MG63 (cell line): ENCODE measurements around the gene SH3PXD2A. TPM values are rescaled to one million over a fixed set of nuclear protein-coding genes. Genes with fewer than 3 reads are reported as not detected.
"Not testable (repeated sequence)": the region's sequence is repeated elsewhere in the genome, so short reads cannot be mapped to it uniquely, and the experiment has no call there.

Experiments used
- DNase-seq: peaks from one replicate; pipeline ENCODE4 v3.0.0-alpha.2; 2020
- H3K27me3 ChIP-seq: fragments of 250-450 bp; sonication (Bioruptor Pico); 2 replicates; pipeline ENCODE4 v1.5.1; 2020; ENCODE audit warnings: mild to moderate bottlenecking, moderate library complexity
- H3K36me3 ChIP-seq: fragments of 250-450 bp; sonication (Bioruptor Pico); 2 replicates; pipeline ENCODE4 v1.5.1; 2020; ENCODE audit warnings: mild to moderate bottlenecking, moderate library complexity
- H3K4me3 ChIP-seq: fragments of 250-450 bp; sonication (Bioruptor Pico); 2 replicates; pipeline ENCODE4 v1.5.1; 2020; ENCODE audit warnings: mild to moderate bottlenecking, moderate library complexity
- H3K9me3 ChIP-seq: fragments of 250-450 bp; sonication (Bioruptor Pico); 2 replicates; pipeline ENCODE4 v1.5.1; 2020; ENCODE audit warnings: mild to moderate bottlenecking, moderate library complexity
- total RNA-seq: library from RNA; depleted of rRNA; stranded (reverse); fragments of >200 nt; shearing (Covaris generic); gene quantifications from 2 replicates; pipeline ENCODE4 v1.2.3, GENCODE V29; 2014; ENCODE audit warnings: low replicate concordance

SH3PXD2A gene
- total RNA-seq, 1 experiment from 2014 or later = 19.2 TPM

- DNase-seq = no peak
- no peak overlapping the region for H3K4me3 ChIP-seq
Observed at GRCh38 chr10:103814105-103814504, 41.3 kb downstream of the SH3PXD2A start.

GRCh38 chr10:103813312-103813711 lies 42.1 kb downstream of the SH3PXD2A start:
- not testable (repeated sequence) for DNase-seq, H3K36me3 ChIP-seq, H3K4me3 ChIP-seq, H3K9me3 ChIP-seq, H3K27me3 ChIP-seq

More at GRCh38 chr10:103814105-103814504, 41.3 kb downstream of the SH3PXD2A start:
- no peaks in the 10 kb centered on the region for H3K27me3 ChIP-seq
- H3K9me3 ChIP-seq = no peaks in the 10 kb centered on the region
- H3K36me3 ChIP-seq = no peaks in the 10 kb centered on the region

GRCh38 chr10:103812432-103812831 lies 42.9 kb downstream of the SH3PXD2A start:
- no peak for DNase-seq
- Histone ChIP-seq H3K27me3 (no peaks in the 10 kb centered on the region), H3K4me3 (no peak overlapping the region), H3K9me3 (no peaks in the 10 kb centered on the region), H3K36me3 (no peaks in the 10 kb centered on the region)

GRCh38 chr10:103812004-103812403 lies 43.4 kb downstream of the SH3PXD2A start:
- H3K4me3 ChIP-seq = no peak overlapping the region

GRCh38 chr10:103811463-103811862 lies 43.9 kb downstream of the SH3PXD2A start:
- H3K9me3 ChIP-seq = no peaks in the 10 kb centered on the region
- H3K27me3 ChIP-seq = no peaks in the 10 kb centered on the region
- no peak overlapping the region for H3K4me3 ChIP-seq
- H3K36me3 ChIP-seq = no peaks in the 10 kb centered on the region
- DNase-seq = no peak

More at GRCh38 chr10:103812004-103812403, 43.4 kb downstream of the SH3PXD2A start:
- DNase-seq = no peak
- no peaks in the 10 kb centered on the region for H3K36me3 ChIP-seq
- H3K27me3 ChIP-seq = no peaks in the 10 kb centered on the region
- H3K9me3 ChIP-seq = no peaks in the 10 kb centered on the region

DNA sequence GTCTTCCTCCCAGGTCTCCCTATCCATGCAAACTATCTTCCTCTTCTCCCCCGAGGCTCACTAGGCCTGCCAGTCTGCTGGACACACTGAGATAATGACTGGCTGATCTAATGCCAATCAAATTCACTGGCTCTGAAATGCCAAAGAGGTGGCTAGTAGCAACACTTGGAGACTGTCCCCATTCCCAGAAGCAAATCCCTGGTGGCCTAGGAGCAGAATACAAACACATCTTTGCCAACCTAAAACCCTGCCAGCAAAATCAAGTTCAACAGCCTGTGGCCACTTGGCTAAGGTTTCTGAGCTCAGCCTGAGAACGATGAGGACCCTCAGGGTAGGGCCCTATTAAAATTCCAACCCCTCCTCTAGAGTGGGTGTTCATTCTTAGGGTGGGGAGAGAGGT lies 46.6 kb downstream of the SH3PXD2A start:
- H3K36me3 ChIP-seq = no peaks in the 10 kb centered on the region
- no peak for DNase-seq
- H3K27me3 ChIP-seq = no peaks in the 10 kb centered on the region
- H3K4me3 ChIP-seq = no peak overlapping the region
- no peaks in the 10 kb centered on the region for H3K9me3 ChIP-seq

- no peak for DNase-seq
- H3K4me3 ChIP-seq = no peak overlapping the region
- no peaks in the 10 kb centered on the region for H3K9me3 ChIP-seq
- H3K36me3 ChIP-seq = no peaks in the 10 kb centered on the region
- H3K27me3 ChIP-seq = no peaks in the 10 kb centered on the region
Observed at GRCh38 chr10:103807996-103808395, 47.4 kb downstream of the SH3PXD2A start.

DNA sequence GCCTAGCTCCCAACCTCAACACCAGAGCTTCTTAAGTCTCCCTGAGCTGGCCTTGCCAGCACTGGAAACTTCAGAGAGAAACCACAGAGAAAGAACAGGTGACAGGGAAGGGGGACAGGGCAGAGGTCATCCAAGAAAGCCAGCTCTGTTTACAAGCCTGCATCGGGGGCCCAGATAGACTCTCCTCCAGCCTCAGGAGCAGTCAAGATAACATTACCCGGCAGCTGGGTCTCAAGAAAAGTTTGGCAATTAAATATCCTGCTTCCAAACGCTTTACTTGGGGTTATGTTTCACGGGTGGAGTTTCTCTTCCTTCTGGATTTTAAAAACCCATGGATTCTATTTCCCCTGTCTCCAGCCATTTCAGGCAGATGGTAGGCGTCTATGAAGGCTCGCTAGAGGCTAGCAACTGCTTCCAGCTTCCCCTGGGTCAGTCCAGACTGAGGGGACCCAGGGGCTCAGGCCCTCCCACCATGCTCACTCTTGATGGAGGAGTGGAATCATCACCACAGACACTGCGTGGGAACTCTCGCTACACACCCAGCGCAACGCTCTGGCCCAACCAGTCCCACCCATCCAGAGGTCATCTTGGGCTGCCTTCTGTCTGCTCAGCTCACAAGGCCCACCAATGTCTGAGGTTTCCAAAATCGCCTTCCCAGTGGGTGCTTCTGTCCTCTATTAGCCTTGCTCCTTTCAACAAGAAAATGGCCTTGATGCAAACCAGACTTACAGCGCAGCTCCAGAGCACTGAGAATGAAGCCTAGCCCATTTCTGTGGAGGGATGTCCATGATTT lies 48.8 kb downstream of the SH3PXD2A start:
- DNase-seq = no peak
- Histone ChIP-seq H3K36me3 (no peaks in the 10 kb centered on the region), H3K4me3 (no peak overlapping the region), H3K27me3 (no peaks in the 10 kb centered on the region), H3K9me3 (no peaks in the 10 kb centered on the region)

DNA sequence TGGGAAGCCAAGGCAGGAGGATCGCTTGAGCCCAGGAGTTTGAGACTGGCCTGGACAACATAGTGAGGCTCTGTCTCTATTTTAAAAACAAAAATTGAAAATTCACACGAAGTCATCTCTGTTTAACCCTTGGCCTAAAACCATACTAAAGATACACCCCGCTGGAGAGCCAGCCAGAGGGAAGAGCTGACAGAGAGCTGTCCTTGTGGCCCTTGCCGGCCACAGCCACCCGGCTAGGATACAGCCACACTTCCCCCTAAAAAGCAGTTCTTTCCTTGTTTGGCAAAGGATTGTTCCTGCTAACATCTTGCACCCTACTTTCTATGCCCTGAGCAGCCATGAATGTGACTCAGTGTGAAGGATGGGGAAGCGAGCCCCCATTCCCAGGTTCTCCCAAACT lies 49.6 kb downstream of the SH3PXD2A start:
- no peaks in the 10 kb centered on the region for H3K36me3 ChIP-seq
- H3K27me3 ChIP-seq = no peaks in the 10 kb centered on the region
- no peak for DNase-seq

DNA sequence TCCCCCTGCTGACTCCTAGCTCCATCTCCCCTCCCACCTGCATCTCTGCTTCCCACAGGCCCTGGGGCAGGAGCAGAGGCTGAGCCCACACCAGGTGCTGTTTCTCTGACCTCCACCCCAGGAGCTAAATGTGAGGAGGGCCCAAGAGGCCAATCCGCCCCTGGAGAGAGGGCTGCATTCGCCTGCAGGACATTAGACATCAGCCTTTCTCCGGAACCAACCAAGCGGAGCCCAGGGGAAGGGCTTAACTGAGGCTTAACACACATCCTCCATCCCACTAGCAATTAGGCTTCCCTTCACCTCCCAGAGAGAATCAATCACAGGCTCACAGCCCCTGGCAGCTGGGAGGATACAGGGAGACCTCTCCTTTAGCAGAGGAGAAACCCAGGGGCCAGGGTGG lies 50.5 kb downstream of the SH3PXD2A start:
- Histone ChIP-seq H3K9me3 (no peaks in the 10 kb centered on the region), H3K27me3 (no peaks in the 10 kb centered on the region), H3K4me3 (no peak overlapping the region), H3K36me3 (no peaks in the 10 kb centered on the region)
- DNase-seq = no peak

More for the DNA sequence above, 49.6 kb downstream of the SH3PXD2A start:
- H3K9me3 ChIP-seq = no peaks in the 10 kb centered on the region
- no peak overlapping the region for H3K4me3 ChIP-seq

- DNase-seq = no peak
- H3K9me3 ChIP-seq = no peaks in the 10 kb centered on the region
Observed at GRCh38 chr10:103803941-103804340, 51.4 kb downstream of the SH3PXD2A start.

GRCh38 chr10:103802637-103803353 lies 52.6 kb downstream of the SH3PXD2A start:
- H3K36me3 ChIP-seq = no peaks in the 10 kb centered on the region
- H3K27me3 ChIP-seq = no peaks in the 10 kb centered on the region
- no peak for DNase-seq
- H3K9me3 ChIP-seq = no peaks in the 10 kb centered on the region
- no peak overlapping the region for H3K4me3 ChIP-seq

More at GRCh38 chr10:103803941-103804340, 51.4 kb downstream of the SH3PXD2A start:
- Histone ChIP-seq H3K27me3 (no peaks in the 10 kb centered on the region), H3K36me3 (no peaks in the 10 kb centered on the region), H3K4me3 (no peak overlapping the region)

DNA sequence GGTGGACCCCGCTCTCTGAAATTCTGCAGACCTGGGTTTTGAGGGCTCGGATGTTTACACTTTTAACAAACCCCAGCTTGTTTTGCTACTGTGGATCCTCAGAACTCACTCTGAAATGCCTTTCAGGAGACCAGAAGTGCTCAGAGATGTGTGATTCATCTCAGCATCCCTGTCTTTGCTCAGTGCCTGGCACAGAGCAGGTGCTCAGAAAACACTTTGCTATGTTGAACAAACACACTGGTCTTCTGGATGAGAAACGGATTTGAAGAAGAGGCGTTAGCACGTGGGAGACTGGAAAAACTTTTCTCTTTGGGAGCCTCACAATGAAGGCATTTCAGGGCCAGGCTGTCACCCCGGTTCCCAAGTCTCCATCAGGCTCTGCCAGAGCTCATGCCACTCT lies 53.3 kb downstream of the SH3PXD2A start:
- Histone ChIP-seq H3K9me3 (no peaks in the 10 kb centered on the region), H3K36me3 (no peaks in the 10 kb centered on the region), H3K4me3 (no peak overlapping the region), H3K27me3 (no peaks in the 10 kb centered on the region)
- no peak for DNase-seq

- no peaks in the 10 kb centered on the region for H3K9me3 ChIP-seq
- no peaks in the 10 kb centered on the region for H3K36me3 ChIP-seq
- DNase-seq = no peak
- no peak overlapping the region for H3K4me3 ChIP-seq
- H3K27me3 ChIP-seq = no peaks in the 10 kb centered on the region
Observed at GRCh38 chr10:103800789-103801540, 54.4 kb downstream of the SH3PXD2A start.

DNA sequence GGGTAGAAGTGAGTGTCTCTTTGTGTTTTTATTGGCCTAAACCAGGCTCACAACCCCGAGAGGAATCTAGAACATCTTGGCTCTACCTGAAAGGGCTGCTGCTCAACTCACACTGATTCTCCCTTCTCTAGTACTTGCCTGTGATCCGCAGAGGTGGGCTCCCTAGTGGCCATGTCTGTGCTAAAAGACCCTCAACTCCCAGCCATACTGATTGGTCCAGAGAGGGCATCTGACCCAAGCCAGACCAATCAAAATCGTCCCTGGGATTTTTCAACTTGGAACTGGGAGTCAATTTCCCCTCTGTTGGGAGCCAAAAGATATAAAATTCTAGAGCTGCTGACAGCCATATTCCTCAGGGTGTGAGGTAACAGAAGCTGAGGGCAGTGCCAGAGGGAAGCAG lies 55.3 kb downstream of the SH3PXD2A start:
- Histone ChIP-seq H3K9me3 (no peaks in the 10 kb centered on the region), H3K4me3 (no peak overlapping the region), H3K27me3 (no peaks in the 10 kb centered on the region), H3K36me3 (no peaks in the 10 kb centered on the region)
- DNase-seq = no peak

- no peaks in the 10 kb centered on the region for H3K27me3 ChIP-seq
- no peaks in the 10 kb centered on the region for H3K36me3 ChIP-seq
- no peaks in the 10 kb centered on the region for H3K9me3 ChIP-seq
- DNase-seq = no peak
- no peak overlapping the region for H3K4me3 ChIP-seq
Observed at GRCh38 chr10:103799341-103799740, 56.0 kb downstream of the SH3PXD2A start.

DNA sequence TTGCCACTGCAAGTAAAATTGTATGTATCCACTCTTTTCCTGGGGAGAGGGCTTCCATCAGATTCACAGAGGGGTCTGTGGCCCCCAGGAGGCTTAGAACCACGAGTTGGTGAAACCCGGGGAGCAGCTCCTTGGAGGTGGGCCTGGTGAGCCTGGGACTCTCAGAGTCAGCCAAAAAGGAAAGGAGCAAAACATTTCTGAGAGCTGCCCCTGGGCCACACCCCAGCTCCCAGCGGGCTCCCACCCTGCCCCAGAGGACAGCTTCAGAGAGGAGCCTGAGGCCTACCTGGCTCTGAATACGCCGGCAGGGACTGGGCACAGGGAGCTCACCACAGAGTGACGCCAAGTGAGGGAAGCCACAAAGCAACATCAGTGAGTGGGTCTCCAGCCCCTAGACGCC lies 56.9 kb downstream of the SH3PXD2A start:
- H3K9me3 ChIP-seq = no peaks in the 10 kb centered on the region
- no peaks in the 10 kb centered on the region for H3K27me3 ChIP-seq
- H3K36me3 ChIP-seq = no peaks in the 10 kb centered on the region
- no peak overlapping the region for H3K4me3 ChIP-seq
- DNase-seq = no peak
